ENCODE measurements around the gene ING4. TPM values are rescaled to one million over a fixed set of nuclear protein-coding genes. Genes with fewer than 3 reads are reported as not detected.

ING4 gene
- total and polyA plus RNA-seq, 2 of the 4 experiments (the other 2 are of a cell fraction) = 22.0 to 47.5 TPM

Small RNAs within 50 kb of the gene (microRNA-seq; reads per million reads assigned to microRNA genes)
- not detected for gene RNU6-781P (ENCODE audit: insufficient read depth, insufficient read length)

Small RNAs within 50 kb of the gene (small RNA-seq; reads per million reads assigned to genes)
- gene RNU6-781P = 0 reads per million in 5 experiments

Other genes starting within 250 kb of the ING4 start
- not detected in 2 replicates for gene CD27, start 218.2 kb downstream of the ING4 start, total RNA-seq (2012; rRNA removed)
- gene CD27, start 218.2 kb downstream of the ING4 start, polyA plus RNA-seq (2012; rRNA removed) = 0.07 and 0.10 TPM in 2 replicates
- 3.4 and 3.6 TPM in 2 replicates for gene TAPBPL, start 211.1 kb downstream of the ING4 start, total RNA-seq (2012; rRNA removed)
- gene TAPBPL, start 211.1 kb downstream of the ING4 start, polyA plus RNA-seq (2012; rRNA removed) = 10.4 and 12.1 TPM in 2 replicates
- gene VAMP1, start 192.4 kb downstream of the ING4 start, total RNA-seq (2012; rRNA removed) = 7.2 and 7.5 TPM in 2 replicates
- 21.9 and 23.1 TPM in 2 replicates for gene VAMP1, start 192.4 kb downstream of the ING4 start, polyA plus RNA-seq (2012; rRNA removed)
- 80.1 and 126 TPM in 2 replicates for gene MRPL51, start 169.9 kb downstream of the ING4 start, total RNA-seq (2012; rRNA removed)
- gene MRPL51, start 169.9 kb downstream of the ING4 start, polyA plus RNA-seq (2012; rRNA removed) = 151 and 160 TPM in 2 replicates
- 52.8 and 57.9 TPM in 2 replicates for gene NCAPD2, start 169.0 kb downstream of the ING4 start, total RNA-seq (2012; rRNA removed)
- gene NCAPD2, start 169.0 kb downstream of the ING4 start, polyA plus RNA-seq (2012; rRNA removed) = 35.6 and 40.9 TPM in 2 replicates
- gene GAPDH, start 128.6 kb downstream of the ING4 start, total RNA-seq (2012; rRNA removed) = 11,536 and 12,939 TPM in 2 replicates
- 21,893 and 22,387 TPM in 2 replicates for gene GAPDH, start 128.6 kb downstream of the ING4 start, polyA plus RNA-seq (2012; rRNA removed)
- gene IFFO1, start 107.1 kb downstream of the ING4 start, total RNA-seq (2012; rRNA removed) = 5.6 and 5.8 TPM in 2 replicates
- gene IFFO1, start 107.1 kb downstream of the ING4 start, polyA plus RNA-seq (2012; rRNA removed) = 35.1 and 37.8 TPM in 2 replicates
- gene NOP2, start 94.8 kb downstream of the ING4 start, total RNA-seq (2012; rRNA removed) = 32.5 and 35.8 TPM in 2 replicates
- 49.9 and 51.7 TPM in 2 replicates for gene NOP2, start 94.8 kb downstream of the ING4 start, polyA plus RNA-seq (2012; rRNA removed)
- 262 and 279 TPM in 2 replicates for gene CHD4, start 55.7 kb downstream of the ING4 start, total RNA-seq (2012; rRNA removed)
- 99.8 and 116 TPM in 2 replicates for gene CHD4, start 55.7 kb downstream of the ING4 start, polyA plus RNA-seq (2012; rRNA removed)
- not detected in 2 replicates for gene LPAR5, start 27.2 kb downstream of the ING4 start, total RNA-seq (2012; rRNA removed)
- gene LPAR5, start 27.2 kb downstream of the ING4 start, polyA plus RNA-seq (2012; rRNA removed) = not detected in 2 replicates
- not detected in 2 replicates for gene ACRBP, start 15.7 kb downstream of the ING4 start, total RNA-seq (2012; rRNA removed)
- gene ACRBP, start 15.7 kb downstream of the ING4 start, polyA plus RNA-seq (2012; rRNA removed) = 0.27 and 0.38 TPM in 2 replicates
- gene ZNF384, start 26.3 kb upstream of the ING4 start, total RNA-seq (2012; rRNA removed) = 16.3 and 17.5 TPM in 2 replicates
- gene ZNF384, start 26.3 kb upstream of the ING4 start, polyA plus RNA-seq (2012; rRNA removed) = 53.7 and 55.6 TPM in 2 replicates
- gene PIANP, start 37.7 kb upstream of the ING4 start, total RNA-seq (2012; rRNA removed) = under 0.01 and 0.18 TPM in 2 replicates
- 5.4 and 6.8 TPM in 2 replicates for gene PIANP, start 37.7 kb upstream of the ING4 start, polyA plus RNA-seq (2012; rRNA removed)
- 51.4 and 58.8 TPM in 2 replicates for gene COPS7A, start 60.9 kb upstream of the ING4 start, total RNA-seq (2012; rRNA removed)
- gene COPS7A, start 60.9 kb upstream of the ING4 start, polyA plus RNA-seq (2012; rRNA removed) = 135 and 138 TPM in 2 replicates
- 236 and 244 TPM in 2 replicates for gene MLF2, start 90.0 kb upstream of the ING4 start, total RNA-seq (2012; rRNA removed)
- gene MLF2, start 90.0 kb upstream of the ING4 start, polyA plus RNA-seq (2012; rRNA removed) = 359 and 403 TPM in 2 replicates
- 11.4 and 17.2 TPM in 2 replicates for gene PTMS, start 103.2 kb upstream of the ING4 start, total RNA-seq (2012; rRNA removed)
- gene PTMS, start 103.2 kb upstream of the ING4 start, polyA plus RNA-seq (2012; rRNA removed) = 275 and 288 TPM in 2 replicates
- gene LAG3, start 109.4 kb upstream of the ING4 start, total RNA-seq (2012; rRNA removed) = not detected in 2 replicates
- 0.41 and 0.66 TPM in 2 replicates for gene LAG3, start 109.4 kb upstream of the ING4 start, polyA plus RNA-seq (2012; rRNA removed)
- gene CD4, start 126.4 kb upstream of the ING4 start, total RNA-seq (2012; rRNA removed) = 4.2 and 5.7 TPM in 2 replicates
- 15.0 and 15.7 TPM in 2 replicates for gene CD4, start 126.4 kb upstream of the ING4 start, polyA plus RNA-seq (2012; rRNA removed)
- 1.7 and 2.9 TPM in 2 replicates for gene GPR162, start 158.7 kb upstream of the ING4 start, total RNA-seq (2012; rRNA removed)
- gene GPR162, start 158.7 kb upstream of the ING4 start, polyA plus RNA-seq (2012; rRNA removed) = 6.0 and 7.8 TPM in 2 replicates
- 25.8 and 27.8 TPM in 2 replicates for gene P3H3, start 165.3 kb upstream of the ING4 start, total RNA-seq (2012; rRNA removed)
- 83.9 and 90.5 TPM in 2 replicates for gene P3H3, start 165.3 kb upstream of the ING4 start, polyA plus RNA-seq (2012; rRNA removed)
- gene GNB3, start 177.8 kb upstream of the ING4 start, total RNA-seq (2012; rRNA removed) = 0.56 and 0.72 TPM in 2 replicates
- 20.5 and 20.7 TPM in 2 replicates for gene GNB3, start 177.8 kb upstream of the ING4 start, polyA plus RNA-seq (2012; rRNA removed)
- gene CDCA3, start 188.2 kb upstream of the ING4 start, total RNA-seq (2012; rRNA removed) = 23.5 and 30.3 TPM in 2 replicates
- gene CDCA3, start 188.2 kb upstream of the ING4 start, polyA plus RNA-seq (2012; rRNA removed) = 61.0 and 67.5 TPM in 2 replicates
- 119 and 125 TPM in 2 replicates for gene USP5, start 189.0 kb upstream of the ING4 start, total RNA-seq (2012; rRNA removed)
- gene USP5, start 189.0 kb upstream of the ING4 start, polyA plus RNA-seq (2012; rRNA removed) = 67.7 and 69.7 TPM in 2 replicates
- 1,842 and 2,176 TPM in 2 replicates for gene TPI1, start 204.4 kb upstream of the ING4 start, total RNA-seq (2012; rRNA removed)
- gene TPI1, start 204.4 kb upstream of the ING4 start, polyA plus RNA-seq (2012; rRNA removed) = 1,995 and 2,214 TPM in 2 replicates
- 1.1 and 1.3 TPM in 2 replicates for gene SPSB2, start 210.2 kb upstream of the ING4 start, total RNA-seq (2012; rRNA removed)
- gene SPSB2, start 210.2 kb upstream of the ING4 start, polyA plus RNA-seq (2012; rRNA removed) = 4.1 and 4.3 TPM in 2 replicates
- 8.9 and 11.1 TPM in 2 replicates for gene LRRC23, start 241.7 kb upstream of the ING4 start, total RNA-seq (2012; rRNA removed)
- 9.2 and 11.4 TPM in 2 replicates for gene LRRC23, start 241.7 kb upstream of the ING4 start, polyA plus RNA-seq (2012; rRNA removed)